Stomach (tissue), 9 donors: ENCODE results near the gene PTPRC. TPM values are rescaled to one million over a fixed set of nuclear protein-coding genes. Genes with fewer than 3 reads are reported as not detected.

Experiments
- DNase-seq, 2 donors: peaks; one replicate each; pipeline versions ENCODE4 v3.0.0 to v3.0.0-alpha.2; 2013 to 2019
- H3K27ac ChIP-seq, 5 donors: fragments of 200-600 bp in 4 of 5; sonication (generic) in 4 of 5; one replicate each; pipeline ENCODE4 v1.5.1; 2013 to 2019; ENCODE audit warnings: mild to moderate bottlenecking in 1 of 5, moderate library complexity in 1 of 5
- H3K27me3 ChIP-seq, 3 donors: fragments of 200-600 bp; sonication (generic); one replicate each; pipeline ENCODE4 v1.5.1; 2017 to 2019; ENCODE audit warnings: mixed run types in 1 of 3
- H3K36me3 ChIP-seq, 4 donors: fragments of 200-600 bp; sonication (generic); 1 replicate in 3 of 4; 2 replicates in 1 of 4; pipeline ENCODE4 v1.5.1; 2016 to 2019
- H3K4me1 ChIP-seq, 4 donors: fragments of 200-600 bp; sonication (generic); one replicate each; pipeline ENCODE4 v1.5.1; 2016 to 2019
- H3K4me3 ChIP-seq, 4 donors: fragments of 200-600 bp; sonication (generic) in 3 of 4; one replicate each; pipeline ENCODE4 v1.5.1; 2016 to 2019; ENCODE audit warnings: mild to moderate bottlenecking in 1 of 4
- H3K9me3 ChIP-seq, 4 donors: fragments of 200-600 bp; sonication (generic); one replicate each; pipeline ENCODE4 v1.5.1; 2016 to 2019
- EP300 ChIP-seq: sonication (generic); formaldehyde crosslinking; IDR thresholded peaks from one replicate; pipeline ENCODE4 v1.6.1; 2017; ENCODE audit warnings: antibody characterized with exemption
- POLR2A ChIP-seq, 4 donors: fragments of 450-650 bp; IDR thresholded peaks; one replicate each; pipeline ENCODE4 v1.6.1; 2016; ENCODE audit warnings: antibody characterized with exemption in 4 of 4, control low read depth in 2 of 4, mild to moderate bottlenecking in 1 of 4, moderate library complexity in 1 of 4
- POLR2AphosphoS5 ChIP-seq, 3 donors: sonication (generic); formaldehyde crosslinking; IDR thresholded peaks; one replicate each; pipeline ENCODE4 v1.6.1; 2016; ENCODE audit warnings: antibody characterized with exemption in 3 of 3
- WGBS, 5 donors: extraction: QIAGEN DNeasy Blood & Tissue Kit in 3 of 5; methylation state at CpG; one replicate each; pipeline versions ENCODE4 v1.1.5 to v1.1.7; 2013 to 2018; 5-methylcytosine and 5-hydroxymethylcytosine counted together
- intact Hi-C: fragments of 100-400 bp; cut with DNase I; formaldehyde crosslinking; loops from one replicate; pipeline ENCODE4 v1.15.1; 2023; ENCODE audit warnings: low total_unique reads
- polyA plus RNA-seq, 3 donors: library from polyadenylated mRNA; stranded (reverse); fragments of 200-250 nt; gene quantifications; one replicate each; pipeline ENCODE4 v1.2.3, GENCODE V29; 2013
- total RNA-seq, 5 donors: library from RNA; depleted of rRNA; stranded (reverse); fragments of >200 nt; gene quantifications; one replicate each; pipeline versions ENCODE4 v1.1.0 to v1.2.3, GENCODE V29; 2014 to 2016
- TF ChIP-seq, protein P1 (sequence below), 7 experiments: fragments of 450-650 bp in 4 of 7; fragments of 200-600 bp in 3 of 7; sonication (generic) in 3 of 7; IDR thresholded peaks; one replicate each; pipeline ENCODE4 v1.5.1; 2016 to 2019; ENCODE audit warnings: antibody characterized with exemption in 7 of 7, control low read depth in 2 of 7, mild to moderate bottlenecking in 1 of 7
- donor health status: healthy with polysubstance abuse.
- donor health status: Bipolar disorder and iron deficiency.
- donor health status: healthy.

Gene PTPRC
- total and polyA plus RNA-seq, 8 donors, result 0.58 to 50.9 (median 15.2) TPM

DNA sequence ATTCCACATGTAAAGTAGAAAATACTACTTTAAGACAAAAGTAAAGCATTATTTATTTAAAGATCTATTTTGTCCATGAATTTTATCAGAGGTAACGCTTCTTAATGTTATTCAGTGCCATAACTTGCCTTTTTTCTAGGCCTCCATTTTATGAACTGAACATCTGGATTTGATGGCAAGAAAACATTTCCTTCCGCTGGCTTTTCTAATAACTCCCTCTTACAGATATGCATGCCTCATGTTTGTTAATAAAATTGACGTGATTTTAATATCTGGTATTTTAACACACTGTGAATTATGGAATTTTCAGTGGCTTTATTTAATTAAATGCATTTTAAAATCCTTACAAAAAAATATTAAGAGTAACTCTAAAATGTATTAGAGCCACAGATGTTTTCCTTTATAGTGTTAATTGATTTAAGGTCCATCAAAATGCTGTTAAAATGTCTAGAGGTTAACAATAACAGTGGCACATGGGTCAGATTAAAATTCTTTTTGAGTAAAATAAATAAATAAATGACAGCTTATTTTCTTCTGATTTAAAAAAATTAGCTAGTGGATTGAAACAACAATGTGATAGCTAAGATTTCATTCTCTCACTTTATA lies 15.1 kb downstream of the PTPRC start:
- TF ChIP-seq POLR2AphosphoS5 (IDR thresholded peaks at IDR 0.05), result no peak
- TF ChIP-seq, protein P1, sequence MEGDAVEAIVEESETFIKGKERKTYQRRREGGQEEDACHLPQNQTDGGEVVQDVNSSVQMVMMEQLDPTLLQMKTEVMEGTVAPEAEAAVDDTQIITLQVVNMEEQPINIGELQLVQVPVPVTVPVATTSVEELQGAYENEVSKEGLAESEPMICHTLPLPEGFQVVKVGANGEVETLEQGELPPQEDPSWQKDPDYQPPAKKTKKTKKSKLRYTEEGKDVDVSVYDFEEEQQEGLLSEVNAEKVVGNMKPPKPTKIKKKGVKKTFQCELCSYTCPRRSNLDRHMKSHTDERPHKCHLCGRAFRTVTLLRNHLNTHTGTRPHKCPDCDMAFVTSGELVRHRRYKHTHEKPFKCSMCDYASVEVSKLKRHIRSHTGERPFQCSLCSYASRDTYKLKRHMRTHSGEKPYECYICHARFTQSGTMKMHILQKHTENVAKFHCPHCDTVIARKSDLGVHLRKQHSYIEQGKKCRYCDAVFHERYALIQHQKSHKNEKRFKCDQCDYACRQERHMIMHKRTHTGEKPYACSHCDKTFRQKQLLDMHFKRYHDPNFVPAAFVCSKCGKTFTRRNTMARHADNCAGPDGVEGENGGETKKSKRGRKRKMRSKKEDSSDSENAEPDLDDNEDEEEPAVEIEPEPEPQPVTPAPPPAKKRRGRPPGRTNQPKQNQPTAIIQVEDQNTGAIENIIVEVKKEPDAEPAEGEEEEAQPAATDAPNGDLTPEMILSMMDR (IDR thresholded peaks at IDR 0.05), result no peak
- Histone ChIP-seq H3K9me3 (no peaks in the 10 kb centered on the region), H3K27me3 (no peaks in the 10 kb centered on the region), H3K36me3 (no peaks in the 10 kb centered on the region), H3K4me3 (no peak overlapping the region), H3K27ac (peak overlapping the region in 1 of 5 donors; percentile 6), H3K4me1 (peaks cover 0 to 2% (median 0%) of the 10 kb centered on the region in 4 donors)
- WGBS, 5 donors, result 66 to 78% (median 75%) methylated on average over 3 of the region's 3 CpGs
- DNase-seq, result no peak
- intact Hi-C loops, result no loop called here

DNA sequence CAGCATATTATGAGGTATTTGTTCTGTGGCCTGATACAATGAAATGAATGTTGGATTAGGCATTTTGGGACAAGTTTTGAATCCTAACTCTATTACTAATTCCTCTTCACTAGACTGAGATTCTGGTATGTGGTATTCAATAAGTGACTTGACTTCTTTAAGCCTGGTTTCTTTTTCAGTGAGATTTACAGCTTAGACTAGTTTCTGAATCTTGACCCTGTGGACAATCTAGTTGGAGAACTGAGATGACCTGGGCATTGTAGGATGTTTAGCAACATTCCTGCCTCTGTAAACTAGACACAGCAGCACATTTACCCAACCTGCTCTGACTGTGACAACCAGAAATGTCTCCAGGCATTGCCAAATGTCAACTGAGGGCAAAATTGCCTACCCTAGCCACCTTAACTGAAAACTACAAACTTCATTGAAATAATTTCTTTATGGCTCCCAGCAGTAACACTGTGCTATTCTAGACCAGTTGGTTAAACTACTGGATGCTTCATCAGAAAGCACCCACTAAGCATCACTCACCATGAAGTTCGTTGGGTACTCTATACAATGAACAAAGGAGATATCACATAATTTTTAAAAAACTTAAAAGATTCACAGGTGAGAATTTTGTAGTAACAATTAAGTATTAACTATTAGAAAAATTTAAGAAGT lies 16.8 kb downstream of the PTPRC start:
- no peaks in the 10 kb centered on the region for H3K27me3 ChIP-seq
- H3K27ac ChIP-seq, result peak overlapping the region in 3 of 5 donors; percentile 29 to 80 (median 71)
- DNase-seq, result no peak
- TF ChIP-seq POLR2AphosphoS5 (IDR thresholded peaks at IDR 0.05) (no peak), EP300 (no peak), POLR2A (IDR thresholded peaks at IDR 0.05) (no peak)
- TF ChIP-seq, protein P1 (IDR thresholded peaks at IDR 0.05), result no peak
- no peak overlapping the region for H3K4me3 ChIP-seq
- H3K4me1 ChIP-seq, result peaks cover 0 to under 1% (median 0%) of the 10 kb centered on the region in 4 donors
- WGBS, 5 donors, result 62 to 79% (median 70%) methylated on average over 1 of the region's 1 CpG
- intact Hi-C loops, result no loop called here
- H3K36me3 ChIP-seq, result no peaks in the 10 kb centered on the region
- H3K9me3 ChIP-seq, result no peaks in the 10 kb centered on the region

DNA sequence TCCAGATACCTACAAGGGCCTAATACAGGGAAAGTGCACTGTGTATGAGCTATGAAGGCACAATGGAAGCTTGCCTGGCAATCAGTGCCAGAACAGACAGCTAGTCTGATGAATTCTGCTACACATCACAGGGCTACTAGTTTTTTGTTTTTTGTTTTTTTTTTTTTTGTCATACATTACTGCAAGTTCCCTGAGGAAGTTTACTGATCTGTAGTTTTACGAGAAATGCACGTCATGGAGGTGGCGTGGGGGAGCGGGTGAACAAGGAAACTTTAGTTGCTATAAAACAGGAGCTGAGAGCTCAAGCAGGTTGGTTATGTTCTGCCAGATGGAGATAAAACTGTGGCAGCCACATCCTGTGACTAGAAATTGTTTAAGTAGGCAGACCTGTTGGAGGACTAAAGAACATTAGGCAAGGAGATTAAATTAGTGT lies 17.7 kb downstream of the PTPRC start:
- intact Hi-C loops, result no loop called here
- H3K4me1 ChIP-seq, result no peaks in the 10 kb centered on the region
- peak; percentile 40 to 76 for DNase-seq
- TF ChIP-seq POLR2A (IDR thresholded peaks at IDR 0.05) (no peak), POLR2AphosphoS5 (IDR thresholded peaks at IDR 0.05) (no peak), EP300 (no peak)
- TF ChIP-seq, protein P1 (IDR thresholded peaks at IDR 0.05), result no peak
- no peaks in the 10 kb centered on the region for H3K27me3 ChIP-seq
- no peaks in the 10 kb centered on the region for H3K36me3 ChIP-seq
- WGBS, 5 donors, result 39 to 83% (median 43%) methylated on average over 4 of the region's 4 CpGs
- no peaks in the 10 kb centered on the region for H3K9me3 ChIP-seq
- H3K27ac ChIP-seq, result peak overlapping the region in 3 of 5 donors; percentile 35 to 80 (median 71)
- no peak overlapping the region for H3K4me3 ChIP-seq

DNA sequence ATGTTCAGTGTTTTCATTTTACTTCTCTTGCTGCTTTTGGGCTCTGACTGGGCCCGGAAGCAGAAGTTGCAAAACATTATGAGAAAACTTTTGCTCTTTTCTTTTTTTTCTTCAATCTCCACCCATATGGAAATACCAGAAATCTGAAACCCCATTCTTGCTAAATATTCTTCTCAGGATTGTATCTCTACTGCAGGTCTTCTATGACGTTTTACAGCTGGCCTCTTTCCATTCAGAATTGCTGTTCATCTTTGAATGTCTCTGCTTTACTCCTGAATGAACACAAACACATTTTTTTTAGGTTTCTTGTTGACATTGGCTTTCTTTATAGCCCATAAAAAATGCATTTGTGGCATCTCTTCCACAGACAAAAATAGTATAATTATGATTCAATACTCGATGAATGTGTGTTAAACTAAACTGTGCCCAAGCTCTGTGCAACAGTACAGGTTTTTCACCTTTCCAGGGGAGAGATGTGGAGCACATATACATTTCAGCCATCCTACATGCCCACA lies 18.8 kb downstream of the PTPRC start:
- Histone ChIP-seq H3K27ac (peak overlapping the region in 4 of 5 donors; percentile 11 to 80 (median 63)), H3K36me3 (no peaks in the 10 kb centered on the region), H3K4me3 (no peak overlapping the region), H3K27me3 (no peaks in the 10 kb centered on the region), H3K9me3 (no peaks in the 10 kb centered on the region), H3K4me1 (no peaks in the 10 kb centered on the region)
- intact Hi-C loops, result no loop called here
- TF ChIP-seq, protein P1 (IDR thresholded peaks at IDR 0.05), result no peak
- TF ChIP-seq POLR2A (IDR thresholded peaks at IDR 0.05) (no peak), EP300 (no peak), POLR2AphosphoS5 (IDR thresholded peaks at IDR 0.05) (no peak)
- peak in 1 of 2 donors; percentile 34 for DNase-seq
- WGBS, 5 donors, result 28 to 55% (median 43%) methylated on average over 3 of the region's 3 CpGs
